IPS-11a (cell line): ENCODE results near the gene JUNB.

Experiments
- H3K4me3 ChIP-seq: one replicate; pipeline ENCODE4 v1.5.1; 2013; ENCODE audit warnings: low read depth, low read length, control low read depth

Gene JUNB

DNA sequence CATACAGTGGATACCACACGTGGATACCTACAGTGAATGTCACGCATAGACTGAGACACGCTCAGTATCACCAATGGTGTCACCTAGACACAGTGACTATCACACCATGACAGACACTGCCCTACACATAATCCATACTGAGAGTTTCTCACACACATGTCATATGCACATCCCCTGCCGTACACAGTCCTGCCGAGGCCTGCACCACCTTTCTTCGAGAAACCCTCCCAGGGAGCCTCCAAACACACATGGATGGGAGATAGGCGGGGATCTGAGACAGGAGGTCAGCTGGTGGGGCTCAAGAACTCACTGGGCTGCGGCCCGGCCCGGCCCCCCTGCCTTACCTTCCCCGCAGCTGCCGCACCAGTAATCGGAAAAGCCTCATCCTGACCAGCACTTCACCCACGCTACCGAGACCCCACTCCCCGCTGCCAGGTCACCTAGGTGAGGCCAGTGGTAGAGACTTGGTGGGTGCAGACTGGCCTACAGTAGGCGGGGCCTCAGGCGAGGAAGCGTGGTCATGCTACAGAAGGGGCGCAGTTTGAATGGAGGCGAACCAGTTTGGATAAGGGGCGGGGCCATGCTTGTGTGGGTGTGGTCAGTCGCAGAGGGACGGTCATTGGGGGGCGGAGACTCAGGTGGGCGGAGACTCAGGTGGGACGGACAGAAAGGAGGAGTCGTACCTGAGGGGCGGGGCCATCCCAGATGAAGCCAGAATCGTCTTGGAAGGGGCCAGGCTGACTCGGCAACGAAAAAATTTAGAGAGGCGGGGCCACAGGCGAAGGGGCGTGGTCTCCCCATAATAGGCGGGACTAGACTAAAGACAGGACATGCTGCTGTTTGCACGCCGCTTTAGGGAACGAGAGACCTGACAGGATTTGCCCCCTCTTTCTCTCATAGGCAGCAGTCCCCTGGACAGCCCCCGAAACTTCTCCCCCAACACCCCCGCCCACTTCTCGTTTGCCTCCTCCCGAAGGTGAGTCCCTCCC, 49.1 kb downstream of the JUNB start:
- H3K4me3 ChIP-seq, result peak overlapping the region; percentile 25

- peak overlapping the region; percentile 25 for H3K4me3 ChIP-seq
Measured at GRCh38 chr19:12841094-12841493, 49.8 kb downstream of the JUNB start.

GRCh38 chr19:12842511-12842910, 51.2 kb downstream of the JUNB start:
- no peak overlapping the region for H3K4me3 ChIP-seq
